WTC11 (cell line): ENCODE results near the gene PHACTR3.

Experiments
- ATF1 ChIP-seq: sonication (generic); formaldehyde crosslinking; IDR thresholded peaks from 2 replicates; pipeline ENCODE4 v1.8.1; 2023; ENCODE audit warnings: mild to moderate bottlenecking, moderate library complexity, missing genetic modification reagents
- EMX1 ChIP-seq: fragments of 250-450 bp; sonication (Bioruptor Pico); IDR thresholded peaks from 2 replicates; pipeline ENCODE4 v1.8.0; 2021; ENCODE audit warnings: mild to moderate bottlenecking
- FOXJ3 ChIP-seq: sonication (generic); formaldehyde crosslinking; IDR thresholded peaks from 2 replicates; pipeline ENCODE4 v1.9.0; 2021; ENCODE audit warnings: missing genetic modification reagents, mild to moderate bottlenecking, borderline replicate concordance
- JUN ChIP-seq: sonication (generic); formaldehyde crosslinking; IDR thresholded peaks from 2 replicates; pipeline ENCODE4 v1.8.0; 2023; ENCODE audit warnings: mild to moderate bottlenecking, missing genetic modification reagents
- MXD4 ChIP-seq: fragments of 250-450 bp; sonication (Bioruptor Pico); IDR thresholded peaks from 2 replicates; pipeline ENCODE4 v1.8.0; 2021; ENCODE audit warnings: mild to moderate bottlenecking, moderate library complexity, borderline replicate concordance
- NR2C2 ChIP-seq: sonication (generic); formaldehyde crosslinking; IDR thresholded peaks from 2 replicates; pipeline ENCODE4 v1.8.0; 2022; ENCODE audit warnings: mild to moderate bottlenecking, missing genetic modification reagents
- SP1 ChIP-seq: sonication (generic); formaldehyde crosslinking; conservative IDR thresholded peaks from 2 replicates; pipeline ENCODE4 v1.8.1; 2022; ENCODE audit warnings: missing genetic modification reagents
- ZNF121 ChIP-seq: sonication (generic); formaldehyde crosslinking; IDR thresholded peaks from 2 replicates; pipeline ENCODE4 v1.8.0; 2023; ENCODE audit warnings: missing genetic modification reagents
- TF ChIP-seq, protein P1 (sequence below): fragments of 200-600 bp; IDR thresholded peaks from 2 replicates; pipeline ENCODE4 v1.8.0; 2022; ENCODE audit warnings: antibody characterized with exemption
- TF ChIP-seq, protein P2 (sequence below): sonication (generic); formaldehyde crosslinking; IDR thresholded peaks from 2 replicates; pipeline ENCODE4 v1.8.1; 2022; ENCODE audit warnings: low read depth, missing genetic modification reagents, borderline replicate concordance
- TF ChIP-seq, protein P3 (sequence below): sonication (generic); formaldehyde crosslinking; IDR thresholded peaks from 2 replicates; pipeline ENCODE4 v1.8.1; 2022; ENCODE audit warnings: mild to moderate bottlenecking, missing genetic modification reagents, moderate library complexity, borderline replicate concordance
- TF ChIP-seq, protein P4 (sequence below): sonication (generic); formaldehyde crosslinking; IDR thresholded peaks from 2 replicates; pipeline ENCODE4 v1.8.0; 2022; ENCODE audit warnings: mild to moderate bottlenecking, missing genetic modification reagents

DNA sequence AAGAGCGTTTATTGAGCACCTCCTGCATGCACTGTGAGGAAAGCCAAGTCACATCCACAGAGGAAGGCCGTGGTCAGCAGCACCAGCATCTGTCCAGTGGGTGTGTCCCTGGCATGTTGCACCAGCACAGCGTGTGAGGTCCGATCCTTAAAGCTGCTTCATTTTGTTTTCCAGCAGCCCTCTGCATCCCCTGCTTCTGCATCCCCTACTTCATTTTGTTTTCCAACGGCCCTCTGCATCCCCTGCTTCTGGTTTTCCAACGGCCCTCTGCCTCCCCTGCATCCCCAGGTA, 181.3 kb downstream of the PHACTR3 start:
- TF ChIP-seq JUN (CRISPR knock-in tag) = no peak
- TF ChIP-seq FOXJ3 = no peak
- TF ChIP-seq, protein P1, sequence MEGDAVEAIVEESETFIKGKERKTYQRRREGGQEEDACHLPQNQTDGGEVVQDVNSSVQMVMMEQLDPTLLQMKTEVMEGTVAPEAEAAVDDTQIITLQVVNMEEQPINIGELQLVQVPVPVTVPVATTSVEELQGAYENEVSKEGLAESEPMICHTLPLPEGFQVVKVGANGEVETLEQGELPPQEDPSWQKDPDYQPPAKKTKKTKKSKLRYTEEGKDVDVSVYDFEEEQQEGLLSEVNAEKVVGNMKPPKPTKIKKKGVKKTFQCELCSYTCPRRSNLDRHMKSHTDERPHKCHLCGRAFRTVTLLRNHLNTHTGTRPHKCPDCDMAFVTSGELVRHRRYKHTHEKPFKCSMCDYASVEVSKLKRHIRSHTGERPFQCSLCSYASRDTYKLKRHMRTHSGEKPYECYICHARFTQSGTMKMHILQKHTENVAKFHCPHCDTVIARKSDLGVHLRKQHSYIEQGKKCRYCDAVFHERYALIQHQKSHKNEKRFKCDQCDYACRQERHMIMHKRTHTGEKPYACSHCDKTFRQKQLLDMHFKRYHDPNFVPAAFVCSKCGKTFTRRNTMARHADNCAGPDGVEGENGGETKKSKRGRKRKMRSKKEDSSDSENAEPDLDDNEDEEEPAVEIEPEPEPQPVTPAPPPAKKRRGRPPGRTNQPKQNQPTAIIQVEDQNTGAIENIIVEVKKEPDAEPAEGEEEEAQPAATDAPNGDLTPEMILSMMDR = no peak
- TF ChIP-seq, protein P2, sequence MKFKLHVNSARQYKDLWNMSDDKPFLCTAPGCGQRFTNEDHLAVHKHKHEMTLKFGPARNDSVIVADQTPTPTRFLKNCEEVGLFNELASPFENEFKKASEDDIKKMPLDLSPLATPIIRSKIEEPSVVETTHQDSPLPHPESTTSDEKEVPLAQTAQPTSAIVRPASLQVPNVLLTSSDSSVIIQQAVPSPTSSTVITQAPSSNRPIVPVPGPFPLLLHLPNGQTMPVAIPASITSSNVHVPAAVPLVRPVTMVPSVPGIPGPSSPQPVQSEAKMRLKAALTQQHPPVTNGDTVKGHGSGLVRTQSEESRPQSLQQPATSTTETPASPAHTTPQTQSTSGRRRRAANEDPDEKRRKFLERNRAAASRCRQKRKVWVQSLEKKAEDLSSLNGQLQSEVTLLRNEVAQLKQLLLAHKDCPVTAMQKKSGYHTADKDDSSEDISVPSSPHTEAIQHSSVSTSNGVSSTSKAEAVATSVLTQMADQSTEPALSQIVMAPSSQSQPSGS (CRISPR knock-in tag) = no peak
- TF ChIP-seq NR2C2 (CRISPR knock-in tag) = no peak
- TF ChIP-seq, protein P3, sequence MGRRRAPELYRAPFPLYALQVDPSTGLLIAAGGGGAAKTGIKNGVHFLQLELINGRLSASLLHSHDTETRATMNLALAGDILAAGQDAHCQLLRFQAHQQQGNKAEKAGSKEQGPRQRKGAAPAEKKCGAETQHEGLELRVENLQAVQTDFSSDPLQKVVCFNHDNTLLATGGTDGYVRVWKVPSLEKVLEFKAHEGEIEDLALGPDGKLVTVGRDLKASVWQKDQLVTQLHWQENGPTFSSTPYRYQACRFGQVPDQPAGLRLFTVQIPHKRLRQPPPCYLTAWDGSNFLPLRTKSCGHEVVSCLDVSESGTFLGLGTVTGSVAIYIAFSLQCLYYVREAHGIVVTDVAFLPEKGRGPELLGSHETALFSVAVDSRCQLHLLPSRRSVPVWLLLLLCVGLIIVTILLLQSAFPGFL (CRISPR knock-in tag) = no peak
- TF ChIP-seq MXD4 (CRISPR knock-in tag) = no peak
- TF ChIP-seq SP1 (CRISPR knock-in tag) = no peak
- no peak for TF ChIP-seq EMX1 (CRISPR knock-in tag)
- TF ChIP-seq, protein P4, sequence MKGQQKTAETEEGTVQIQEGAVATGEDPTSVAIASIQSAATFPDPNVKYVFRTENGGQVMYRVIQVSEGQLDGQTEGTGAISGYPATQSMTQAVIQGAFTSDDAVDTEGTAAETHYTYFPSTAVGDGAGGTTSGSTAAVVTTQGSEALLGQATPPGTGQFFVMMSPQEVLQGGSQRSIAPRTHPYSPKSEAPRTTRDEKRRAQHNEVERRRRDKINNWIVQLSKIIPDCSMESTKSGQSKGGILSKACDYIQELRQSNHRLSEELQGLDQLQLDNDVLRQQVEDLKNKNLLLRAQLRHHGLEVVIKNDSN (CRISPR knock-in tag) = no peak
- TF ChIP-seq ATF1 (CRISPR knock-in tag) = no peak
- TF ChIP-seq ZNF121 (CRISPR knock-in tag) = no peak
